ENCODE data around the gene AKR7A2. TPM values are rescaled to one million over a fixed set of nuclear protein-coding genes. Genes with fewer than 3 reads are reported as not detected.

The AKR7A2 gene
- total RNA-seq, 1 experiment from 2014 or later: 86.6 TPM

DNA sequence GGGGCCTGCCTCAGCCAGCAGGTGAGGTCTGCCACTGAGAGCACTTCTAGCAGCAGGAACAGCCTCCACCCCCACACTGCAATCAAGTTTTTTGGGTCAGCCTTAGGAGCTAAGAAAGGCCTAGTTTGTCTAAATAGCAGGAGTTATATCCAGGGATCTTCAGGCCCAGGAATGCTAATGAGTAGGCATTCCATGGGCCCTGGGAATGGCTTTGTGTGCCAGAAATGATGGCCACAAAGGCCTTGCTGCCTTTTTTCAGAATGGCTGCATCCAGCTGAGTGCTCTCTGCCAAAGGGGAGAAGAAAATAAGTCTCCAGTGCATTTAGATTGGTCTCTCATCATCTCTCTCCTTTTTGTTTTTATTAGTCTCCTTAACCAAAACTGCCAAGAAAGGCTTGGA, 57.5 kb downstream of the AKR7A2 start:
- TF ChIP-seq POLR2AphosphoS5 (IDR thresholded peaks at IDR 0.05; ENCODE audit: low read depth, low read length) (no peak), TCF7L2 (IDR thresholded peaks at IDR 0.05; ENCODE audit: low read depth, low read length) (no peak), SIN3A (IDR thresholded peaks at IDR 0.05; ENCODE audit: borderline replicate concordance, insufficient read depth, low read depth, low read length) (no peak)
- TF ChIP-seq, protein P1, sequence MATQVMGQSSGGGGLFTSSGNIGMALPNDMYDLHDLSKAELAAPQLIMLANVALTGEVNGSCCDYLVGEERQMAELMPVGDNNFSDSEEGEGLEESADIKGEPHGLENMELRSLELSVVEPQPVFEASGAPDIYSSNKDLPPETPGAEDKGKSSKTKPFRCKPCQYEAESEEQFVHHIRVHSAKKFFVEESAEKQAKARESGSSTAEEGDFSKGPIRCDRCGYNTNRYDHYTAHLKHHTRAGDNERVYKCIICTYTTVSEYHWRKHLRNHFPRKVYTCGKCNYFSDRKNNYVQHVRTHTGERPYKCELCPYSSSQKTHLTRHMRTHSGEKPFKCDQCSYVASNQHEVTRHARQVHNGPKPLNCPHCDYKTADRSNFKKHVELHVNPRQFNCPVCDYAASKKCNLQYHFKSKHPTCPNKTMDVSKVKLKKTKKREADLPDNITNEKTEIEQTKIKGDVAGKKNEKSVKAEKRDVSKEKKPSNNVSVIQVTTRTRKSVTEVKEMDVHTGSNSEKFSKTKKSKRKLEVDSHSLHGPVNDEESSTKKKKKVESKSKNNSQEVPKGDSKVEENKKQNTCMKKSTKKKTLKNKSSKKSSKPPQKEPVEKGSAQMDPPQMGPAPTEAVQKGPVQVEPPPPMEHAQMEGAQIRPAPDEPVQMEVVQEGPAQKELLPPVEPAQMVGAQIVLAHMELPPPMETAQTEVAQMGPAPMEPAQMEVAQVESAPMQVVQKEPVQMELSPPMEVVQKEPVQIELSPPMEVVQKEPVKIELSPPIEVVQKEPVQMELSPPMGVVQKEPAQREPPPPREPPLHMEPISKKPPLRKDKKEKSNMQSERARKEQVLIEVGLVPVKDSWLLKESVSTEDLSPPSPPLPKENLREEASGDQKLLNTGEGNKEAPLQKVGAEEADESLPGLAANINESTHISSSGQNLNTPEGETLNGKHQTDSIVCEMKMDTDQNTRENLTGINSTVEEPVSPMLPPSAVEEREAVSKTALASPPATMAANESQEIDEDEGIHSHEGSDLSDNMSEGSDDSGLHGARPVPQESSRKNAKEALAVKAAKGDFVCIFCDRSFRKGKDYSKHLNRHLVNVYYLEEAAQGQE (IDR thresholded peaks at IDR 0.05; ENCODE audit: insufficient read depth in 1 of 2, low read depth in 2 of 2, low read length in 1 of 2): no peak
- TF ChIP-seq, protein P2, sequence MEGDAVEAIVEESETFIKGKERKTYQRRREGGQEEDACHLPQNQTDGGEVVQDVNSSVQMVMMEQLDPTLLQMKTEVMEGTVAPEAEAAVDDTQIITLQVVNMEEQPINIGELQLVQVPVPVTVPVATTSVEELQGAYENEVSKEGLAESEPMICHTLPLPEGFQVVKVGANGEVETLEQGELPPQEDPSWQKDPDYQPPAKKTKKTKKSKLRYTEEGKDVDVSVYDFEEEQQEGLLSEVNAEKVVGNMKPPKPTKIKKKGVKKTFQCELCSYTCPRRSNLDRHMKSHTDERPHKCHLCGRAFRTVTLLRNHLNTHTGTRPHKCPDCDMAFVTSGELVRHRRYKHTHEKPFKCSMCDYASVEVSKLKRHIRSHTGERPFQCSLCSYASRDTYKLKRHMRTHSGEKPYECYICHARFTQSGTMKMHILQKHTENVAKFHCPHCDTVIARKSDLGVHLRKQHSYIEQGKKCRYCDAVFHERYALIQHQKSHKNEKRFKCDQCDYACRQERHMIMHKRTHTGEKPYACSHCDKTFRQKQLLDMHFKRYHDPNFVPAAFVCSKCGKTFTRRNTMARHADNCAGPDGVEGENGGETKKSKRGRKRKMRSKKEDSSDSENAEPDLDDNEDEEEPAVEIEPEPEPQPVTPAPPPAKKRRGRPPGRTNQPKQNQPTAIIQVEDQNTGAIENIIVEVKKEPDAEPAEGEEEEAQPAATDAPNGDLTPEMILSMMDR (IDR thresholded peaks at IDR 0.05): no peak
- CTCF ChIA-PET: no interaction called here
- Histone ChIP-seq H3K36me3 (ENCODE audit: control insufficient read depth, insufficient read depth, low read length) (peaks cover 12% of the 10 kb centered on the region; the same call in 1 of the 2 replicates), H3K4me3 (ENCODE audit: low read depth in 2 of 2, low read length in 2 of 2) (no peak overlapping the region), H3K27me3 (ENCODE audit: control insufficient read depth, insufficient read depth, low read length) (no peaks in the 10 kb centered on the region), H3K4me1 (ENCODE audit: control insufficient read depth, insufficient read depth, low read length) (peaks cover 23% of the 10 kb centered on the region), H3K27ac (ENCODE audit: low read length) (no peak overlapping the region), H3K9me3 (ENCODE audit: control insufficient read depth, insufficient read depth, low read depth, low read length) (no peaks in the 10 kb centered on the region)
- no TSS peak for BruUV-seq (replicated peaks)
- ATAC-seq (no peak), DNase-seq (ENCODE audit: low read depth, low spot score) (no peak)
- intact Hi-C loops (cut with micrococcal nuclease; ENCODE audit: unreplicated experiment): no loop called here
- in situ Hi-C loops (cut with HindIII; ENCODE audit: low pct_unique_long_range_greater_than_20kb, low sequenced_read_pairs): no loop called here
- POLR2A ChIA-PET: no interaction called here

Other genes with a start within 250 kb of the AKR7A2 start
- 126 TPM for gene UBR4, start 101.9 kb downstream of the AKR7A2 start, total RNA-seq (2021; ENCODE audit: unreplicated experiment)
- 103 TPM for gene EMC1, start 60.6 kb downstream of the AKR7A2 start, total RNA-seq (2021; ENCODE audit: unreplicated experiment)
- 90.1 TPM for gene MRTO4, start 60.3 kb downstream of the AKR7A2 start, total RNA-seq (2021; ENCODE audit: unreplicated experiment)
- gene AKR7A3, start 23.4 kb downstream of the AKR7A2 start, total RNA-seq (2021; ENCODE audit: unreplicated experiment): 1.4 TPM
- 42.0 TPM for gene SLC66A1, start 182 bp upstream of the AKR7A2 start, total RNA-seq (2021; ENCODE audit: unreplicated experiment)
- 491 TPM for gene CAPZB, start 173.4 kb upstream of the AKR7A2 start, total RNA-seq (2021; ENCODE audit: unreplicated experiment)

Data from Panc1 (cell line).